Measurements from ENCODE around the gene KBTBD12. TPM values are rescaled to one million over a fixed set of nuclear protein-coding genes. Genes with fewer than 3 reads are reported as not detected.

The KBTBD12 gene
- total RNA-seq, 1 donor from 2014 or later, result 3.5 TPM

DNA sequence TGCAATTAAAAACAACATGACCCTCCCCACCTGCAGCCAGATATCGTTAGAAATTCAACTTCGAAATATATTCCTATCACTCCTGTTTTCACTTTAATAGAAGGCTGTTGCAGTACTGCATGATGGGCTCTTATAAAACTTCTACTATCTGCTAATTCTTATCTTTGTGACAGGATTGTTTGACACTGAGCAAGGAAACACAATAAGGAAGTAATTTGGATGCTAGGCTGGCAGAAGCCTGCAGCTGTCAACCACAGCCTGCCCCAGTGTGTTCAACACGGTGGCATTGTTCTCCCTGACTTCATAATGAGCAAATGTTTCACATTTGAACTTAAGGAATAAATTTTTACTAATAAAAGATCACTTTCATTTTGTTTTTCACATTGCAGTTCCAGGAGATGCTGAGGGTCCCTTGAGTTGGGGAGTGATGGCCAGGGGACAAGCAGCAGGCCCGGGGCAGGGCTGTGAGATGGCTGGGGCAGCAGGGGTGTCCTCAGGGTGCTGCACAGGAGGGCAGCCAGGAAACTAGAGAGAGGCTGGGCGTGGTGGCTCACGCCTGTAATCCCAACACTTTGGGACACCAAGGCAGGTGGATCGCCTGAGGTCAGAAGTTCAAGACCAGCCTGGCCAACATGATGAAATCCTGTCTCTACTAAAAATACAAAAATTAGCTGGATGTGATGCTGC lies 72.4 kb downstream of the KBTBD12 start:
- no peak overlapping the region for H3K4me3 ChIP-seq
- TF ChIP-seq, protein P1, sequence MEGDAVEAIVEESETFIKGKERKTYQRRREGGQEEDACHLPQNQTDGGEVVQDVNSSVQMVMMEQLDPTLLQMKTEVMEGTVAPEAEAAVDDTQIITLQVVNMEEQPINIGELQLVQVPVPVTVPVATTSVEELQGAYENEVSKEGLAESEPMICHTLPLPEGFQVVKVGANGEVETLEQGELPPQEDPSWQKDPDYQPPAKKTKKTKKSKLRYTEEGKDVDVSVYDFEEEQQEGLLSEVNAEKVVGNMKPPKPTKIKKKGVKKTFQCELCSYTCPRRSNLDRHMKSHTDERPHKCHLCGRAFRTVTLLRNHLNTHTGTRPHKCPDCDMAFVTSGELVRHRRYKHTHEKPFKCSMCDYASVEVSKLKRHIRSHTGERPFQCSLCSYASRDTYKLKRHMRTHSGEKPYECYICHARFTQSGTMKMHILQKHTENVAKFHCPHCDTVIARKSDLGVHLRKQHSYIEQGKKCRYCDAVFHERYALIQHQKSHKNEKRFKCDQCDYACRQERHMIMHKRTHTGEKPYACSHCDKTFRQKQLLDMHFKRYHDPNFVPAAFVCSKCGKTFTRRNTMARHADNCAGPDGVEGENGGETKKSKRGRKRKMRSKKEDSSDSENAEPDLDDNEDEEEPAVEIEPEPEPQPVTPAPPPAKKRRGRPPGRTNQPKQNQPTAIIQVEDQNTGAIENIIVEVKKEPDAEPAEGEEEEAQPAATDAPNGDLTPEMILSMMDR (IDR thresholded peaks at IDR 0.05), result no peak
- intact Hi-C loops (cut with DNase I), result no loop called here
- no peaks in the 10 kb centered on the region for H3K36me3 ChIP-seq
- DNase-seq (ENCODE audit: low spot score in 2 of 2), result no peak
- H3K4me1 ChIP-seq, result no peaks in the 10 kb centered on the region
- H3K27ac ChIP-seq, result no peak overlapping the region
- H3K9me3 ChIP-seq, result no peaks in the 10 kb centered on the region
- no peaks in the 10 kb centered on the region for H3K27me3 ChIP-seq

DNA sequence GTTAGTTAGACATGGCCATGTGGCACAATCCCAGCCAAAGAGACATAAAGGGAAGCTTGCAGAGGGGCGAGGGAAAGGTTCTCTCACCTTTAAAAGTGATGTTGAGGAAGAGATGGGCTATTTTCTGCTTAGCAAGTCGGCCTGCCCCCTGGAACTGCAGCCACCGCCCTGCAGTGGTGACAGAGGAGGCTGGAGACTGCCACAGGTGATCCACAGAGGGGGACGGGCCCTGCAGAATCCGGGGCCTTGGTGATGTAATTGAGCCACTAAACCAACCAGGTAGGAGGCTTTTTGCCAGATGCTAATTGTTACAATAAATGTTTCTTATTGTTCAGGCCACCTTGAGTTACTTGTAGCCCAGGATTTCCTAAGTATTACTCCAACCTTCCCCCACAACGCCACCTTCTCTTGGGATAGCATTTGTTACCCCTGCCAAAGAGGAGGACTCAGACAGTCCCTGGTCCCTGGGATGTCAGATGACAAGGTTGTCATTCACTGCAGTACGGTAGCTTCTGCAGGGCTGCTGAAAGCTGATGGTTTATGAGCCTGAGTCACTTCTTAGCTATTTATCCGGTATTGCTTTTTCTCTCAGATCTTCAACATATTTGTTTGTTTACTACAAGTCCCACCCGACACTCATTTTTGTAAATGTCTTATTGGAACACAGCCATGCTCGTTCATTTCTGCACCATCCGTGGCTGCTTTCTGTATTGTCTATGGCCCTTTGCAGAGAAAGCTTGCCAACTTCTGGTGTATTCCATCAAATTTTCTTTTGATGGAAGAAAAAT lies 73.9 kb downstream of the KBTBD12 start:
- no peak overlapping the region for H3K27ac ChIP-seq
- intact Hi-C loops (cut with DNase I), result no loop called here
- no peak for DNase-seq (ENCODE audit: low spot score in 2 of 2)
- no peaks in the 10 kb centered on the region for H3K27me3 ChIP-seq
- H3K4me3 ChIP-seq, result no peak overlapping the region
- no peaks in the 10 kb centered on the region for H3K4me1 ChIP-seq
- no peaks in the 10 kb centered on the region for H3K36me3 ChIP-seq
- no peaks in the 10 kb centered on the region for H3K9me3 ChIP-seq
- TF ChIP-seq, protein P1 (IDR thresholded peaks at IDR 0.05), result no peak

DNA sequence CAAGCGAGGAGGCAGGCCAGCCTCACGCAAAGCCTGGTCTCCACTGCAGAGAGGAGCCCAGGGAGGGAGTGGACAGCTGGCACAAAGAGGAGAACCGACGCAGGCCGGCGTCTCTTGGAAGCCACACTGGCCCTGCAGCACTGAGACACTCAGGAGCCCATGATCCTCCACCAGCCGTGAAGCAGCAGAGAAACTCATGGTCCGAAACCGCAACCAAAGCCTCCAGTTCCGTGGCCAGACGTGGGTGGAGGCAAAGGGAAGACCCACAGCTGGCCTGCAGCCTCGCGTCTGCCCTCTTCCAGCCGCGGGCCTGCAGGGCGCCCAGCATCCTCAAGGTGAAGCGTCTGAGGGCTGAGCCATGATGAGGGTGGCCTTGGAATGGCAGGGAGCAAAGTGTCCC lies 75.0 kb downstream of the KBTBD12 start:
- Histone ChIP-seq H3K27me3 (no peaks in the 10 kb centered on the region), H3K9me3 (no peaks in the 10 kb centered on the region), H3K4me3 (no peak overlapping the region), H3K27ac (no peak overlapping the region), H3K4me1 (no peaks in the 10 kb centered on the region), H3K36me3 (no peaks in the 10 kb centered on the region)
- TF ChIP-seq, protein P1 (IDR thresholded peaks at IDR 0.05), result no peak
- DNase-seq (ENCODE audit: low spot score in 2 of 2), result no peak
- intact Hi-C loops (cut with DNase I), result no loop called here

DNA sequence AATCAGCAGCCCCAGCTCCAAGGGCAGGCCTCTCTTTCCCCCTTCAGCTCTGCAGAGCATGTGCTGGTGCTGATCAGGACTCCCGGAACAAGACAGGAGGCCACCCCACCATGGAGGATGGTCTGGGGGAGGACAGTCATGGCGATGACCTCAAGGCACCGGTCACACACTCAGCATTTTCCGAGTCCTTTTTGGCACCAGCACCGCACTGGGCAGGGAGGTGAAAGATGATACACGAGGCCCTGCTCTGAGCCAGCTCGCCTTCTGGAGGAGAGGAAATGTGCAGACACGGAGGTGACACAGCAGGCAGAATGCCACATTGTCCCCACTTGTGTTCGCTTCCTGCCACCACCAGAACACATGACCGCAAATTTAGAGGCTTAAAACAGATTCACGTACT lies 75.4 kb downstream of the KBTBD12 start:
- Histone ChIP-seq H3K27me3 (no peaks in the 10 kb centered on the region), H3K36me3 (no peaks in the 10 kb centered on the region), H3K27ac (no peak overlapping the region), H3K4me3 (no peak overlapping the region), H3K9me3 (no peaks in the 10 kb centered on the region), H3K4me1 (no peaks in the 10 kb centered on the region)
- DNase-seq (ENCODE audit: low spot score in 2 of 2), result no peak
- TF ChIP-seq, protein P1 (IDR thresholded peaks at IDR 0.05), result no peak
- intact Hi-C loops (cut with DNase I), result no loop called here

DNA sequence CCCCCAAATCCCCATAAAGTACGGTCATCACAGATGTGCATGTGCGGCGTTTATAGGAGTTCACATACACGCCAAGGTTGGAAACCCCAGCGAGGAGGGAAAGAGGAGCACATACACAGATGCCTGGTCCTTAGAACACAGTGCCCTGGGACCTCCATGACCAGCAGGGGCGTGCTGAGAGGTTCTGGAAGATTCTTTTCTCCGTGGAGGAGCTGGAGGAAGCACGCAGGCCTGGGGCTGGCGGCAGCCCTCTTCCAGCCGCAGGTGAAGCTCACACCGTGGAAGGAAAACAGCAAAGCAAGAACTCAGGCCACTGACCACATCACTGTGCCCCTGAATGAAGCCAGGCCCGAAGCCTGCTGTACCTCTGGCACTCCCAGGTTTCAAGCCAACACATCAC lies 76.2 kb downstream of the KBTBD12 start:
- H3K9me3 ChIP-seq, result no peaks in the 10 kb centered on the region

More for the DNA sequence above, 76.2 kb downstream of the KBTBD12 start:
- H3K27me3 ChIP-seq, result no peaks in the 10 kb centered on the region
- no peak for DNase-seq (ENCODE audit: low spot score in 2 of 2)
- H3K36me3 ChIP-seq, result no peaks in the 10 kb centered on the region
- no peak overlapping the region for H3K27ac ChIP-seq
- intact Hi-C loops (cut with DNase I), result no loop called here
- no peak overlapping the region for H3K4me3 ChIP-seq
- TF ChIP-seq, protein P1 (IDR thresholded peaks at IDR 0.05), result no peak
- H3K4me1 ChIP-seq, result no peaks in the 10 kb centered on the region

Data from ascending aorta (tissue), 2 donors.